HepG2 (cell line): ENCODE results near the gene SMIM30. TPM values are rescaled to one million over a fixed set of nuclear protein-coding genes. Genes with fewer than 3 reads are reported as not detected.

Source experiments
- AGO1 ChIP-seq: fragments of 200-400 bp; formaldehyde crosslinking; IDR thresholded peaks from 2 replicates; pipeline ENCODE4 v1.6.1; 2017; ENCODE audit warnings: mild to moderate bottlenecking, low read depth, low read length, moderate library complexity; ENCODE audit not compliant: poor library complexity, severe bottlenecking
- BHLHE40 ChIP-seq: IDR thresholded peaks from 2 replicates; pipeline ENCODE4 v1.6.1; 2011; ENCODE audit warnings: low read length, improper control_type of control experiment
- FOXP4 ChIP-seq: sonication (generic); formaldehyde crosslinking; IDR thresholded peaks from 2 replicates; pipeline ENCODE4 v1.4.0; 2020; ENCODE audit warnings: missing genetic modification reagents
- IRF1 ChIP-seq: sonication (generic); formaldehyde crosslinking; IDR thresholded peaks from 2 replicates; pipeline ENCODE4 v1.4.0; 2020; ENCODE audit warnings: low read depth, mild to moderate bottlenecking, missing genetic modification reagents
- MAX ChIP-seq: IDR thresholded peaks from 2 replicates; pipeline ENCODE4 v1.6.1; 2012; ENCODE audit warnings: inconsistent platforms
- MIXL1 ChIP-seq: IDR thresholded peaks from 2 replicates; pipeline ENCODE4 v1.6.1; 2016
- NR2C2 ChIP-seq: sonication (generic); formaldehyde crosslinking; IDR thresholded peaks from 2 replicates; pipeline ENCODE4 v1.4.0; 2020; ENCODE audit warnings: missing genetic modification reagents, mild to moderate bottlenecking, moderate library complexity, borderline replicate concordance
- NR2F6 ChIP-seq, 2 experiments: IDR thresholded peaks; 2 replicates each; pipeline ENCODE4 v1.6.1; 2016; ENCODE audit warnings: antibody characterized with exemption in 1 of 2, mild to moderate bottlenecking in 1 of 2
- SMYD3 ChIP-seq: sonication (generic); formaldehyde crosslinking; IDR thresholded peaks from 2 replicates; pipeline ENCODE4 v1.8.1; 2023; ENCODE audit warnings: mild to moderate bottlenecking, missing genetic modification reagents
- TBX3 ChIP-seq: fragments of 450-650 bp; IDR thresholded peaks from 2 replicates; pipeline ENCODE4 v1.6.1; 2017; ENCODE audit warnings: antibody characterized with exemption, mild to moderate bottlenecking, inconsistent platforms, borderline replicate concordance
- TCF12 ChIP-seq, 2 experiments: fragments of 450-650 bp in 1 of 2; sonication (generic) in 1 of 2; formaldehyde crosslinking in 1 of 2; IDR thresholded peaks; 2 replicates each; pipeline versions ENCODE4 v1.6.1 to v1.8.0; 2017 to 2022; ENCODE audit warnings: antibody characterized with exemption in 1 of 2, mild to moderate bottlenecking in 1 of 2, missing genetic modification reagents in 1 of 2, moderate library complexity in 1 of 2
- U2AF1 ChIP-seq: fragments of 200-400 bp; formaldehyde crosslinking; optimal IDR thresholded peaks from 2 replicates; pipeline ENCODE3; 2017; ENCODE audit warnings: mild to moderate bottlenecking, low read depth, low read length
- ZFP41 ChIP-seq: sonication (generic); formaldehyde crosslinking; IDR thresholded peaks from 2 replicates; pipeline ENCODE4 v1.4.0; 2020; ENCODE audit warnings: mild to moderate bottlenecking, missing genetic modification reagents, borderline replicate concordance
- ZFP90 ChIP-seq: sonication (generic); formaldehyde crosslinking; IDR thresholded peaks from 2 replicates; pipeline ENCODE4 v1.8.0; 2022; ENCODE audit warnings: missing genetic modification reagents, mild to moderate bottlenecking, inconsistent platforms, borderline replicate concordance
- ZFYVE20 ChIP-seq: sonication (generic); formaldehyde crosslinking; IDR thresholded peaks from 2 replicates; pipeline ENCODE4 v1.8.0; 2023; ENCODE audit warnings: low read depth, mild to moderate bottlenecking, moderate library complexity, missing genetic modification reagents, borderline replicate concordance
- ZHX2 ChIP-seq, 2 experiments: sonication (generic) in 1 of 2; formaldehyde crosslinking in 1 of 2; IDR thresholded peaks; 2 replicates each; pipeline versions ENCODE4 v1.6.1 to v1.9.0; 2014 to 2022; ENCODE audit warnings: antibody characterized with exemption in 1 of 2, borderline replicate concordance in 1 of 2, inconsistent platforms in 1 of 2, low read depth in 1 of 2, missing genetic modification reagents in 1 of 2
- polyA plus RNA-seq, 8 experiments: library from polyadenylated mRNA; depleted of rRNA in 3 of 8; stranded (reverse) in 7 of 8; unstranded in 1 of 8; fragments of >200 nt; fragmentation: Illumina TruSeq in 4 of 8; extraction: Trizol in 4 of 8; gene quantifications; 2 replicates each; pipeline versions ENCODE4 v1.2.1 to v1.2.3, GENCODE V29; 2011 to 2016; ENCODE audit warnings: low read depth in 4 of 8, missing spikeins in 1 of 8, mixed read lengths in 1 of 8; ENCODE audit not compliant: insufficient read depth in 1 of 8
- total RNA-seq, 5 experiments: library from RNA; depleted of rRNA; stranded (reverse); fragments of >200 nt; fragmentation: Illumina TruSeq; extraction: Trizol; gene quantifications; 2 replicates each; pipeline ENCODE4 v1.2.3, GENCODE V29; 2016; ENCODE audit warnings: low read depth in 1 of 5

Gene SMIM30
- total and polyA plus RNA-seq, 2 of the 13 experiments (the other 11 are each of a cell fraction or from before 2014, with no cell fraction given): 23.5 to 25.2 TPM

GRCh38 chr7:113118074-113118959 lies at the start of gene SMIM30 (continued):
- peak; percentile 65; the same call in 1 of the 2 replicates for TF ChIP-seq ZHX2 (IDR thresholded peaks at IDR 0.05; ENCODE audit: low read depth)
- TF ChIP-seq ZHX2 (CRISPR knock-in tag; IDR thresholded peaks at IDR 0.05; ENCODE audit: borderline replicate concordance): no peak
- no peak; the same call in 1 of the 2 replicates for TF ChIP-seq BHLHE40
- peak; percentile 80 for TF ChIP-seq MAX
- no peak for TF ChIP-seq ZFYVE20
- no peak for TF ChIP-seq ZFP41 (CRISPR knock-in tag)
- no peak for TF ChIP-seq U2AF1
- TF ChIP-seq ZFP90 (CRISPR knock-in tag): peak; percentile 25; the same call in 1 of the 2 replicates
- TF ChIP-seq SMYD3 (CRISPR knock-in tag): no peak
- TF ChIP-seq AGO1: no peak
- TF ChIP-seq NR2F6 (IDR thresholded peaks at IDR 0.05): no peak
- peak; percentile 65; the same call in 1 of the 2 replicates for TF ChIP-seq NR2F6 (CRISPR knock-in tag; IDR thresholded peaks at IDR 0.05)
- no peak for TF ChIP-seq TBX3
- peak; percentile 29; the same call in 1 of the 2 replicates for TF ChIP-seq FOXP4
- no peak for TF ChIP-seq TCF12 (IDR thresholded peaks at IDR 0.05)
- TF ChIP-seq TCF12 (CRISPR knock-in tag; IDR thresholded peaks at IDR 0.05): no peak
- TF ChIP-seq MIXL1: no peak
- TF ChIP-seq NR2C2 (CRISPR knock-in tag): peak; percentile 71; the same call in 1 of the 2 replicates
- no peak for TF ChIP-seq IRF1 (CRISPR knock-in tag)
